OCI-LY3 (cell line): Measurements from ENCODE around the gene BICRA.

ENCODE experiments used
- H2AFZ ChIP-seq: fragments of 200-600, 300-600 bp; shearing (Covaris generic); 2 replicates; pipeline ENCODE4 v1.6.0; 2014; ENCODE audit warnings: antibody characterized with exemption, low read depth, low read length
- H3K27ac ChIP-seq: fragments of 200-600, 300-600 bp; sonication (generic); 2 replicates; pipeline ENCODE4 v1.5.1; 2014; ENCODE audit warnings: mild to moderate bottlenecking, low read length, moderate library complexity, mixed read lengths
- H3K27me3 ChIP-seq: fragments of 200-600, 300-600 bp; sonication (generic); 2 replicates; pipeline ENCODE4 v1.6.1; 2014; ENCODE audit warnings: low read depth, low read length, mixed read lengths
- H3K36me3 ChIP-seq: fragments of 200-600, 300-600 bp; sonication (generic); replicated peaks from 2 replicates; pipeline ENCODE3; 2014; ENCODE audit warnings: low read depth, low read length, mixed read lengths
- H3K4me1 ChIP-seq: fragments of 300-600, 200-600 bp; sonication (generic); 2 replicates; pipeline ENCODE4 v1.6.1; 2014; ENCODE audit warnings: low read length, mixed read lengths
- H3K4me2 ChIP-seq: fragments of 200-600, 300-600 bp; sonication (generic); 2 replicates; pipeline ENCODE4 v1.6.1; 2014; ENCODE audit warnings: low read length, mixed read lengths
- H3K4me3 ChIP-seq: fragments of 300-600, 200-600 bp; sonication (generic); 2 replicates; pipeline ENCODE4 v1.5.1; 2014; ENCODE audit warnings: antibody characterized with exemption, mild to moderate bottlenecking, low read length, moderate library complexity
- H3K79me2 ChIP-seq: fragments of 300-600, 200-600 bp; shearing (Covaris generic); 2 replicates; pipeline ENCODE4 v1.6.1; 2014; ENCODE audit warnings: mild to moderate bottlenecking, low read length, mixed read lengths
- H3K9ac ChIP-seq: fragments of 300-600, 200-600 bp; shearing (Covaris generic); 2 replicates; pipeline ENCODE4 v1.6.0; 2014; ENCODE audit warnings: mild to moderate bottlenecking, low read length, moderate library complexity
- H3K9me3 ChIP-seq: fragments of 200-600, 300-600 bp; shearing (Covaris generic); 2 replicates; pipeline ENCODE4 v1.6.1; 2014; ENCODE audit warnings: low read length, mixed read lengths; ENCODE audit not compliant: insufficient read depth
- H4K20me1 ChIP-seq: fragments of 200-600, 300-600 bp; sonication (generic); 2 replicates; pipeline ENCODE4 v1.6.1; 2016; ENCODE audit warnings: low read length, mixed read lengths; ENCODE audit not compliant: insufficient read depth
- EZH2phosphoT487 ChIP-seq: fragments of 200-600 bp; shearing (Covaris generic); IDR thresholded peaks from 2 replicates; pipeline ENCODE4 v1.6.1; 2018; ENCODE audit warnings: antibody characterized with exemption, mixed run types, low read depth
- TF ChIP-seq, protein P1 (sequence below): fragments of 200-600, 300-600 bp; sonication (generic); IDR thresholded peaks from 2 replicates; pipeline ENCODE4 v1.5.1; 2014; ENCODE audit warnings: antibody characterized with exemption, low read length, low read depth

Gene BICRA

DNA sequence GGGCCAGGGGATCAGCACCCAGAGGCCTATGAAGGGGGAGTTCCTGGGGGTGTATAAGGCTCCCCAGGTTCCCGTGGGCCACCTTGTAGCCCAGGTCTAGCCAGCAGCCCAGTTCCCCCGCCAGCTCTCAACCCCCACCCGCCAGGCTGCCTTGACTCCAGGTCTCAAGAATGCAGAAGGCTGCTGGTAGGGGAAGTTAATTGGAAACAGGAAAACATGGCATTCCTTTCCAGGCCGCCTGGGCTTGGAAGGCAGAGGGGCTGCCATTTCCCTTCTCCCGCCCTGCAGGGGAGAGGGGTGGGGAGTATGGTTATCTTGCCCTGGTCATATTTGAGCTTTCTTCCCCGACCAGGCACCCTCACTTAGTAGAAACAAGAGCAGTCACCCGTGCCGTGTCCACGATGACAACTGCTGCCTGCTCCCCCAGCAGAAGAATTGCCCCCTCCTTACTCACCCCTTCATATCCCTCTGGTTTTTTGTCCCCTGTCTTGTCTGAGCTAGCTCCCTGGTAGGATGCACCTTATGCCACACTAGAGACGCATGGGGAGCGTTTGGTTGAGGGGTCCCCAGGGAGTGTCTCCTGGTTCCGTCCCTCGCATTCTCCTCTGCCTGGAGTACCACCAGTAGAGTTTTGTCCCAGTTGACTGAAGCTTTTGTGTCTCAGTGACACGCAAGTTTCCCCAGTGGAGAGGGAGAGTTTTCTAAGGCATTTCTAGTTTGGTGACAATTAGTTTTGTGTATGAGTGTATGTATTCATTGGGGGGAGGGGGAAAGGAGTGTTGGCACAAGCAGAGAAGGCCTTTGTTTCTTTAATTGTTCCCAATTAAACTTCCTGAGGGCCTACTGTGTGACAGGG is 4.5 kb downstream of the BICRA start:
- Histone ChIP-seq H3K4me3 (no peak overlapping the region), H4K20me1 (peaks cover 70% of the 10 kb centered on the region), H3K27me3 (no peaks in the 10 kb centered on the region), H3K9ac (no peak overlapping the region), H3K4me2 (no peak overlapping the region), H3K79me2 (peaks cover 93% of the 10 kb centered on the region), H3K9me3 (no peaks in the 10 kb centered on the region), H3K4me1 (peaks cover 17% of the 10 kb centered on the region), H2AFZ (no peak overlapping the region), H3K36me3 (peaks cover 8% of the 10 kb centered on the region), H3K27ac (no peak overlapping the region)
- TF ChIP-seq, protein P1, sequence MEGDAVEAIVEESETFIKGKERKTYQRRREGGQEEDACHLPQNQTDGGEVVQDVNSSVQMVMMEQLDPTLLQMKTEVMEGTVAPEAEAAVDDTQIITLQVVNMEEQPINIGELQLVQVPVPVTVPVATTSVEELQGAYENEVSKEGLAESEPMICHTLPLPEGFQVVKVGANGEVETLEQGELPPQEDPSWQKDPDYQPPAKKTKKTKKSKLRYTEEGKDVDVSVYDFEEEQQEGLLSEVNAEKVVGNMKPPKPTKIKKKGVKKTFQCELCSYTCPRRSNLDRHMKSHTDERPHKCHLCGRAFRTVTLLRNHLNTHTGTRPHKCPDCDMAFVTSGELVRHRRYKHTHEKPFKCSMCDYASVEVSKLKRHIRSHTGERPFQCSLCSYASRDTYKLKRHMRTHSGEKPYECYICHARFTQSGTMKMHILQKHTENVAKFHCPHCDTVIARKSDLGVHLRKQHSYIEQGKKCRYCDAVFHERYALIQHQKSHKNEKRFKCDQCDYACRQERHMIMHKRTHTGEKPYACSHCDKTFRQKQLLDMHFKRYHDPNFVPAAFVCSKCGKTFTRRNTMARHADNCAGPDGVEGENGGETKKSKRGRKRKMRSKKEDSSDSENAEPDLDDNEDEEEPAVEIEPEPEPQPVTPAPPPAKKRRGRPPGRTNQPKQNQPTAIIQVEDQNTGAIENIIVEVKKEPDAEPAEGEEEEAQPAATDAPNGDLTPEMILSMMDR, result no peak
- no peak for TF ChIP-seq EZH2phosphoT487

DNA sequence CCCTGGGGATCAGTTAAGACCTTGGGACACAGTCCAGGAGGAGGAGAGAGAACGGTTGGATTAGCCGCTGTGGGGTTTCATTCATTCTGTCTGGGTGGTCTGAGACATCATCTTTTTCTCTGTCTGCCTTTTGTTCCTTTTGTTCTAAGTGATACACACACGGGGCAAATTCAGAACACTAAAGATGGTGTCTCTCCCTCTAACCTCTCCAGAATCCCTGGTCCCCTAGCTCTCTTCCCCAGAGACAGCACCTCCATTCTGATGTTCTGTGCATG is 5.0 kb downstream of the BICRA start:
- Histone ChIP-seq H3K4me1 (peaks cover 17% of the 10 kb centered on the region), H3K27ac (no peak overlapping the region), H3K27me3 (no peaks in the 10 kb centered on the region), H3K9ac (no peak overlapping the region), H3K36me3 (peaks cover 8% of the 10 kb centered on the region), H3K79me2 (peaks cover 98% of the 10 kb centered on the region), H4K20me1 (peaks cover 75% of the 10 kb centered on the region), H3K4me2 (no peak overlapping the region), H3K4me3 (no peak overlapping the region), H3K9me3 (no peaks in the 10 kb centered on the region), H2AFZ (no peak overlapping the region)
- no peak for TF ChIP-seq EZH2phosphoT487
- TF ChIP-seq, protein P1, result no peak

DNA sequence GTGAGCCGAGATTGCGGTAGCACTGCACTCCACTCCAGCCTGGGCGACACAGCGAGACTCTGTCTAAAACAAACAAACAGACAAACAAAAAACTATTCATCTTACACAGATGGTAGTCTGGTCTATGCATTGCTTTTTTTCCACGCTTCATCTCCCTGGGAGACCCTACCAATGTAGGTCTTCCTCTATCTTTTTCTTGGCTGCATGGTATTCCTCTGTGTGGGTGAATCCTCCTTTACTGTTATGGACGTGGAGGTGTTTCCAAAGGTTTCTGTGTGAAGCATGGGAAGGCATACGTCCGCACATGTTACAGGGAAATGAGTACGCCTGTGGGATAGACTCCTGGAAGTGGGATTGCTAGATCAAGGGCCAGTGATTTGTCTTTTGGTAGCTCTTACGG is 5.6 kb downstream of the BICRA start:
- Histone ChIP-seq H3K9me3 (no peaks in the 10 kb centered on the region), H3K36me3 (peaks cover 8% of the 10 kb centered on the region), H3K9ac (no peak overlapping the region), H3K4me1 (peaks cover 17% of the 10 kb centered on the region), H3K27me3 (no peaks in the 10 kb centered on the region), H3K4me2 (no peak overlapping the region), H4K20me1 (peaks cover 78% of the 10 kb centered on the region), H3K4me3 (no peak overlapping the region), H2AFZ (no peak overlapping the region), H3K27ac (no peak overlapping the region), H3K79me2 (peaks cover 98% of the 10 kb centered on the region)
- no peak for TF ChIP-seq EZH2phosphoT487
- TF ChIP-seq, protein P1, result no peak

DNA sequence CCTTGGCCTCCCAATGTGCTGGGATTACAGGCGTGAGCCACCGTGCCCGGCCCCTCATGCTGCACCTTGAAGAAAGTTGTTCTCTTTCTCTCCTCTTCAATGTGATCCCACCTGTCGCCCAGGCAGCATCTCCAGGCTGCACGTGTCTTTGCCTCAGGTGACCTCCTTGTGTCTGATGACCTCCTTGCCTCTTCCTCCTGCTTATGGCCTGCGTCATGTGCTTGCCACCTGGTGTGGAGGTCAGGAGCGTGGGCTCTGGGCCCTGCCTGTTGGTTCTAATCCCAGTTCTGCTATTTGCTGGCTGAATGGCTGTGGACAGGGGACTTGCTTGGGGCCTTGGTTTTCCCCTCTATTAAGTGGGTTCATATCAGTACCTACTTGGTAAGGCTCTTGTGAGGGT is 6.3 kb downstream of the BICRA start:
- H3K4me3 ChIP-seq, result no peak overlapping the region
- no peak overlapping the region for H3K27ac ChIP-seq
- no peaks in the 10 kb centered on the region for H3K9me3 ChIP-seq
- peaks cover 16% of the 10 kb centered on the region for H3K4me1 ChIP-seq
- H3K9ac ChIP-seq, result no peak overlapping the region
- H3K79me2 ChIP-seq, result peaks cover 98% of the 10 kb centered on the region
- H3K36me3 ChIP-seq, result peaks cover 8% of the 10 kb centered on the region
- no peak overlapping the region for H2AFZ ChIP-seq
- no peak for TF ChIP-seq EZH2phosphoT487
- TF ChIP-seq, protein P1, result no peak
- H4K20me1 ChIP-seq, result peaks cover 81% of the 10 kb centered on the region
- no peaks in the 10 kb centered on the region for H3K27me3 ChIP-seq
- H3K4me2 ChIP-seq, result no peak overlapping the region
